Measurements from ENCODE around the gene TSPYL6. TPM values are rescaled to one million over a fixed set of nuclear protein-coding genes. Genes with fewer than 3 reads are reported as not detected.

The TSPYL6 gene
- total and polyA plus RNA-seq, 2 of the 8 experiments (the other 6 are each of a cell fraction or from before 2014, with no cell fraction given): not detected

- Histone ChIP-seq H3K56ac (replicated peaks; ENCODE audit: insufficient read length, low read depth, low read length) (no peak overlapping the region), H3K79me2 (ENCODE audit: control insufficient read depth in 1 of 2, insufficient read depth in 2 of 2, low read length in 2 of 2) (no peaks in the 10 kb centered on the region), H3K27me3 (replicated peaks in 1 of 4; ENCODE audit: control insufficient read depth in 3 of 4, extremely low read depth in 1 of 4, insufficient read depth in 3 of 4, low read length in 3 of 4) (no peaks in the 10 kb centered on the region), H3K4me1 (replicated peaks in 1 of 4; ENCODE audit: control insufficient read depth in 3 of 4, insufficient read depth in 4 of 4, low read length in 3 of 4) (peaks cover 0 to 3% (median 0%) of the 10 kb centered on the region in 4 experiments; a peak in 2 of 7 replicates), H4K20me1 (replicated peaks in 1 of 2; ENCODE audit: control insufficient read depth in 1 of 2, insufficient read depth in 2 of 2, low read length in 2 of 2) (no peaks in the 10 kb centered on the region), H3K36me3 (ENCODE audit: control insufficient read depth in 2 of 4, insufficient read depth in 4 of 4, low read length in 3 of 4) (no peaks in the 10 kb centered on the region), H3K9ac (replicated peaks in 1 of 4; ENCODE audit: extremely low read depth in 1 of 4, low read depth in 3 of 4, low read length in 3 of 4) (no peak overlapping the region), H3K4me2 (ENCODE audit: insufficient read depth in 1 of 2, low read depth in 2 of 2, low read length in 2 of 2) (no peak overlapping the region), H2AFZ (ENCODE audit: low read length) (no peak overlapping the region), H3K14ac (ENCODE audit: insufficient read length) (no peak overlapping the region), H4K5ac (ENCODE audit: insufficient read length, low read depth, low read length) (no peak overlapping the region), H3K27ac (ENCODE audit: low read depth, low read length) (no peak overlapping the region), H3K18ac (ENCODE audit: extremely low read depth, low read length) (no peak overlapping the region), H3K4ac (replicated peaks; ENCODE audit: insufficient read length, low read depth, low read length) (no peak overlapping the region), H4K8ac (ENCODE audit: extremely low read depth, insufficient read depth, low read length) (no peak overlapping the region), H2BK20ac (ENCODE audit: low read length) (no peak overlapping the region), H3K79me1 (ENCODE audit: low read depth, low read length) (no peaks in the 10 kb centered on the region), H3K23ac (ENCODE audit: insufficient read length) (no peak overlapping the region), H3K9me3 (ENCODE audit: insufficient read depth in 2 of 2, low read depth in 1 of 2, low read length in 1 of 2) (no peaks in the 10 kb centered on the region), H2BK15ac (ENCODE audit: low read length) (no peak overlapping the region), H3K23me2 (ENCODE audit: low read depth, low read length) (no peaks in the 10 kb centered on the region), H2AK5ac (ENCODE audit: low read depth, low read length) (no peak overlapping the region), H2BK5ac (ENCODE audit: low read depth, low read length) (no peak overlapping the region), H3K4me3 (ENCODE audit: extremely low read depth in 1 of 4, insufficient read depth in 2 of 4, low read depth in 3 of 4, low read length in 4 of 4) (no peak overlapping the region), H2BK120ac (replicated peaks; ENCODE audit: low read depth, low read length) (no peak overlapping the region), H4K91ac (replicated peaks; ENCODE audit: insufficient read length, low read length) (no peak overlapping the region), H2BK12ac (ENCODE audit: low read depth, low read length) (no peak overlapping the region)
- no peak for TF ChIP-seq CTBP2 (IDR thresholded peaks at IDR 0.05; ENCODE audit: borderline replicate concordance, insufficient read depth, insufficient read length, low read length)
- TF ChIP-seq SRF (IDR thresholded peaks at IDR 0.05; ENCODE audit: low read depth, low read length): no peak
- no peak for TF ChIP-seq FOSL1 (IDR thresholded peaks at IDR 0.05; ENCODE audit: insufficient read depth, low read depth, low read length)
- no peak for TF ChIP-seq CEBPB (IDR thresholded peaks at IDR 0.05; ENCODE audit: low read depth, low read length)
- no peak for TF ChIP-seq TCF12 (IDR thresholded peaks at IDR 0.05; ENCODE audit: low read depth, low read length)
- no peak for TF ChIP-seq BCL11A (IDR thresholded peaks at IDR 0.05; ENCODE audit: low read depth in 2 of 2, low read length in 2 of 2)
- no peak for TF ChIP-seq CBX5 (IDR thresholded peaks at IDR 0.05; ENCODE audit: low read depth, low read length)
- TF ChIP-seq SP4 (IDR thresholded peaks at IDR 0.05; ENCODE audit: low read length): no peak
- TF ChIP-seq KDM1A (IDR thresholded peaks at IDR 0.05; ENCODE audit: borderline replicate concordance, low read length): no peak
- TF ChIP-seq BACH1 (IDR thresholded peaks at IDR 0.05; ENCODE audit: low read length): no peak
- no peak for TF ChIP-seq EGR1 (IDR thresholded peaks at IDR 0.05; ENCODE audit: borderline replicate concordance, low read depth, low read length)
- TF ChIP-seq RNF2 (IDR thresholded peaks at IDR 0.05; ENCODE audit: borderline replicate concordance, low read depth, low read length, missing control alignments, poor library complexity, severe bottlenecking): no peak
- TF ChIP-seq GABPA (IDR thresholded peaks at IDR 0.05; ENCODE audit: borderline replicate concordance, insufficient read depth, low read length): no peak
- no peak for FAIRE-seq
- POLR2A ChIA-PET (ENCODE audit: partially characterized antibody): no interaction called here
- CTCF ChIA-PET (ENCODE audit: partially characterized antibody): interaction anchor here (0.6 to 2.4 kb wide), 12 partner anchors 9 to 1017 kb away, joined by 3 to 8 read pairs (median 4); no protein-coding TSS in a partner anchor
- DNase-seq (ENCODE audit: low read depth in 1 of 2, low spot score in 2 of 2): no peak
- 86% methylated on average over 3 of the region's 3 CpGs; no CpG with 5 or more reads in 1 of the 2 experiments for WGBS, 2 experiments (ENCODE audit: extremely low coverage in 1 of 2, insufficient coverage in 1 of 2, insufficient read length in 1 of 2, insufficient replicate concordance in 2 of 2, low coverage in 1 of 2, low lambda C conversion rate in 2 of 2, missing lambda C conversion rate in 1 of 2)
Measured at GRCh38 chr2:54207666-54208195, 48.3 kb downstream of the TSPYL6 start.

All from H1 (cell line).